ELR (cell line): ENCODE data around the gene CHGA.

Experiments
- DNase-seq: peaks from one replicate; pipeline ENCODE4 v3.0.0-alpha.2; 2015; ENCODE audit warnings: low read depth

CHGA gene

DNA sequence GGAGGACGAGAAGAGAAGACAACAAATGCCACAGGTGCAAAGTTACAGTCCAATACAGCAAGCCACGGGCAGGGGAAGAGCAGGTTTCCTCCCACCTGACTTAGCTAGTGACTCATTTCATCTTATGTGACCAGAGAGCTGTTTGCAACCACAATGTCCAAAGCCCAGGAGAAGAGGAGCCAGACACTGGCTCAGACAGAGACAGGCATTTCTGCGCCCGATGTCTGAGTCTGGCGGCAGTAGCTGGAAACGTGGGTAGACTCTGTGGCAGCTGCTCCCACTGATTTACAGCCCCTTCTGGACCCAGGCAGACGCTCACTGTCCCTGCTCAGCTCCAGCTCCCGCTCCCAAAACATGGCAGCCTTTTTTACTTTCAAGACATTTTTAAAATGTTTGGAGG lies 60.0 kb downstream of the CHGA start:
- no peak for DNase-seq

- DNase-seq: no peak
These were observed 61.3 kb downstream of the CHGA start for GRCh38 chr14:92984082-92984788.
